ENCODE data around the gene THSD8. TPM values are rescaled to one million over a fixed set of nuclear protein-coding genes. Genes with fewer than 3 reads are reported as not detected.
"Not testable (repeated sequence)": the region's sequence is repeated elsewhere in the genome, so short reads cannot be mapped to it uniquely, and the experiment has no call there.

The THSD8 gene
- total RNA-seq, 1 donor from 2014 or later: 0.82 TPM

- FAIRE-seq: no peak
- no peak for DNase-seq (ENCODE audit: low spot score in 2 of 2)
Measured at GRCh38 chr19:12843999-12844732, 42.3 kb downstream of the THSD8 start.

DNA sequence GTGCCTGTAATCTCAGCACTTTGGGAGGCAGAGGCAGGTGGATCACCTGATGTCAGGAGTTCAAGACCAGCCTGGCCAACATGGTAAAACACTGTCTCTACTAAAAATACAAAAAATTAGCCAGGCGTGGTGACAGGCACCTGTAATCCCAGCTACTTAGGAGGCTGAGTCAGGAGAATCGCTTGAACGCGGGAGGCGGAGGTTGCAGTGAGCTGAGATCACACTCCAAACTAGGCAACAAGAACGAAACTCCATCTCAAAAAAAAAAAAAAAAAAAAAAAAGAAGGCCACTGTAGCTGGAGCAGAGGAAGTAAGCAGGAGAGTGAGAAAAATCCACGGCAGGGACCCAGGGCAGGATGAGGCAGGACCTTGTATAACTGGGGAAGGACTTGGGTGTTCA lies 44.7 kb downstream of the THSD8 start:
- not testable (repeated sequence) for FAIRE-seq; DNase-seq (ENCODE audit: low spot score in 2 of 2)

DNA sequence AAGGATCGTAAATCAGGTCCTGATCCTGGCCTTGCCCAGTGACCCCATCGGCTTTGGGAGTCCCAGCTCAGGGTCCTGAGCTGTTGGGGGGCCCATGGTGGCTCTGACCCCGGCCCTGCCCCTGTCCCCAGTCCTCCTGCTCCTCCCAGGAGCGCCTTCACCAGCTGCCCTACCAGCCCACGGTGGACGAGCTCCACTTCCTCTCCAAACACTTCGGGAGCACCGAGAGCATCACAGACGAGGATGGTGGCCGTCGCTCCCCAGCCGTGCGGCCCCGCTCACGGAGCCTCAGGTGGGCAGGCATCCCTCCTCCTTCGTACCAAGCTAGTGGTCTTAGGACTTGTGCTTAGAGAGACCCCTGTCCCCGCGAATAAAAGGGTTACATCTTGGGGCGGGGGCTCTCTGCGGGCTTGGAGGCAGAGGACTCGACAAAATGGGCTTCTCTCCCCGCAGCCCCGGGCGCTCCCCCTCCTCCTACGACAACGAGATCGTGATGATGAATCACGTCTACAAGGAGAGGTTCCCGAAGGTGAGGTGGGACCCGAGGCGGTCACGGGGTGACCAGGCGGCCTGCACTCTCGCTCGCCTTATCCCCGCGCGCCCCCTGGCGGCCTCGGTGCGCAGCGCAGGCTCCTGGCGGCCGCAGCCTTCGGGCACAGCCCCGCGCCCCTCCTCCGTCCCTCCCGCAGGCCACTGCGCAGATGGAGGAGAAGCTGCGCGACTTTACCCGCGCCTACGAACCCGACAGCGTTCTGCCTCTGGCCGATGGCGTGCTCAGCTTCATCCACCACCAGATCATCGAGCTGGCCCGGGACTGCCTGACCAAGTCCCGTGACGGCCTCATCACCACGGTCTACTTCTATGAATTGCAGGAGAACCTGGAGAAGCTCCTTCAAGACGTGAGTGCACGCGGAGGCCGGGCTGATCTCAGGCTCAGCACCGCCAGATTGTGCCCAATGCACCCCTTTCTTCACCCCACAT lies 45.6 kb downstream of the THSD8 start:
- DNase-seq (ENCODE audit: low spot score in 2 of 2): peak; percentile 85 to 95
- FAIRE-seq: no peak

Small RNA genes within 50 kb of the gene (small RNA-seq; reads per million reads assigned to genes)
- gene MIR5684: not detected
- gene MIR6794: 0.10 reads per million

Other genes with a start within 250 kb of the THSD8 start
- 9.4 TPM for gene ZNF490, start 191.3 kb upstream of the THSD8 start, total RNA-seq
- gene ZNF791, start 191.1 kb upstream of the THSD8 start, total RNA-seq: 25.3 TPM
- 10.6 TPM for gene MAN2B1, start 135.3 kb upstream of the THSD8 start, total RNA-seq
- 9.0 TPM for gene WDR83, start 135.3 kb upstream of the THSD8 start, total RNA-seq
- gene DHPS, start 120.2 kb upstream of the THSD8 start, total RNA-seq: 92.9 TPM
- not detected for gene GNG14, start 114.1 kb upstream of the THSD8 start, total RNA-seq
- 6.5 TPM for gene FBXW9, start 105.4 kb upstream of the THSD8 start, total RNA-seq
- gene TNPO2, start 78.1 kb upstream of the THSD8 start, total RNA-seq: 68.5 TPM
- 216 TPM for gene TRIR, start 67.4 kb upstream of the THSD8 start, total RNA-seq
- 85.2 TPM for gene GET3, start 64.6 kb upstream of the THSD8 start, total RNA-seq
- gene BEST2, start 50.3 kb upstream of the THSD8 start, total RNA-seq: not detected
- gene HOOK2, start 26.5 kb upstream of the THSD8 start, total RNA-seq: 14.3 TPM
- 16.3 TPM for gene JUNB, start 10.6 kb upstream of the THSD8 start, total RNA-seq
- 208 TPM for gene PRDX2, start 269 bp upstream of the THSD8 start, total RNA-seq
- gene RNASEH2A, start 4.5 kb downstream of the THSD8 start, total RNA-seq: 15.9 TPM
- 1.6 TPM for gene RTBDN, start 32.5 kb downstream of the THSD8 start, total RNA-seq
- gene MAST1, start 36.4 kb downstream of the THSD8 start, total RNA-seq: 47.3 TPM
- 3.3 TPM for gene DNASE2, start 79.4 kb downstream of the THSD8 start, total RNA-seq
- 0.41 TPM for gene KLF1, start 85.1 kb downstream of the THSD8 start, total RNA-seq
- gene GCDH, start 89.1 kb downstream of the THSD8 start, total RNA-seq: 17.9 TPM
- 0.82 TPM for gene SYCE2, start 117.2 kb downstream of the THSD8 start, total RNA-seq
- gene FARSA, start 131.6 kb downstream of the THSD8 start, total RNA-seq: 56.3 TPM
- 298 TPM for gene CALR, start 136.5 kb downstream of the THSD8 start, total RNA-seq
- 18.3 TPM for gene RAD23A, start 143.8 kb downstream of the THSD8 start, total RNA-seq
- gene GADD45GIP1, start 155.2 kb downstream of the THSD8 start, total RNA-seq: 21.6 TPM
- under 0.01 TPM for gene DAND5, start 167.5 kb downstream of the THSD8 start, total RNA-seq
- 41.6 TPM for gene NFIX, start 193.4 kb downstream of the THSD8 start, total RNA-seq

Data from frontal cortex (tissue), 4 donors.